OCI-LY1 (cell line): ENCODE data around the gene DSPP.

Source experiments
- EZH2 ChIP-seq: fragments of 200-600 bp; sonication (generic), shearing (Covaris generic); IDR thresholded peaks from 2 replicates; pipeline ENCODE4 v1.8.0; 2017; ENCODE audit warnings: borderline replicate concordance, mixed run types, mild to moderate bottlenecking, antibody characterized with exemption, low read length, moderate library complexity, mixed read lengths
- TF ChIP-seq, protein P1 (sequence below): fragments of 200-600 bp; sonication (generic), shearing (Covaris generic); IDR thresholded peaks from 2 replicates; pipeline ENCODE4 v1.5.1; 2017; ENCODE audit warnings: mild to moderate bottlenecking, antibody characterized with exemption, low read length, moderate library complexity, mixed read lengths

DNA sequence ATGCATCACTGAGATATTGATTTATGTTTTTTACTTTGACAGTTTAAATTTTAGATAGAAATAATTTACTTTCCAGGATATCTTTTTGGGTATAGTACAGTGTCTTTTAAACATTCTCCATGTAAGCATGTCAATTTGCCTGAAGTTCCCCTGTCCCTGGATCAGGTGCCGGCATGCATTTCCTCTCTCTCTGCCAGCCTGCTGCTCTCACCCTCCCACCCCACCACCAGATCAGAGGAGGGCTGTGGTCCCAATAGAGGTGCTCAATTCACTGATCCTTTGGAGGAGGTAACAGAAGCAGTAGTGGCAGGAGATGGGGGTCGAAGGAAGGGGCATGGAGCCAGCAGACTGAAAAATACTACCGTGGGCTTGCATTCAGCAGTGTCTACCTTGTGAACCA lies 28.3 kb upstream of the DSPP start:
- TF ChIP-seq, protein P1, sequence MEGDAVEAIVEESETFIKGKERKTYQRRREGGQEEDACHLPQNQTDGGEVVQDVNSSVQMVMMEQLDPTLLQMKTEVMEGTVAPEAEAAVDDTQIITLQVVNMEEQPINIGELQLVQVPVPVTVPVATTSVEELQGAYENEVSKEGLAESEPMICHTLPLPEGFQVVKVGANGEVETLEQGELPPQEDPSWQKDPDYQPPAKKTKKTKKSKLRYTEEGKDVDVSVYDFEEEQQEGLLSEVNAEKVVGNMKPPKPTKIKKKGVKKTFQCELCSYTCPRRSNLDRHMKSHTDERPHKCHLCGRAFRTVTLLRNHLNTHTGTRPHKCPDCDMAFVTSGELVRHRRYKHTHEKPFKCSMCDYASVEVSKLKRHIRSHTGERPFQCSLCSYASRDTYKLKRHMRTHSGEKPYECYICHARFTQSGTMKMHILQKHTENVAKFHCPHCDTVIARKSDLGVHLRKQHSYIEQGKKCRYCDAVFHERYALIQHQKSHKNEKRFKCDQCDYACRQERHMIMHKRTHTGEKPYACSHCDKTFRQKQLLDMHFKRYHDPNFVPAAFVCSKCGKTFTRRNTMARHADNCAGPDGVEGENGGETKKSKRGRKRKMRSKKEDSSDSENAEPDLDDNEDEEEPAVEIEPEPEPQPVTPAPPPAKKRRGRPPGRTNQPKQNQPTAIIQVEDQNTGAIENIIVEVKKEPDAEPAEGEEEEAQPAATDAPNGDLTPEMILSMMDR: no peak
- no peak for TF ChIP-seq EZH2
